Testis (tissue), 3 donors: Measurements from ENCODE around the gene TCF7L2. TPM values are rescaled to one million over a fixed set of nuclear protein-coding genes. Genes with fewer than 3 reads are reported as not detected.
"Not testable (repeated sequence)": the region's sequence is repeated elsewhere in the genome, so short reads cannot be mapped to it uniquely, and the experiment has no call there.

Experiments used
- DNase-seq: peaks from one replicate; pipeline ENCODE4 v3.0.0-alpha.2; 2019
- H3K27ac ChIP-seq, 2 donors: fragments of 200-600 bp; sonication (generic); one replicate each; pipeline ENCODE4 v1.5.1; 2019
- H3K27me3 ChIP-seq: fragments of 200-600 bp; sonication (generic); one replicate; pipeline ENCODE4 v1.5.1; 2019
- H3K36me3 ChIP-seq: fragments of 200-600 bp; sonication (generic); one replicate; pipeline ENCODE4 v1.5.1; 2017; ENCODE audit warnings: low read depth; ENCODE audit errors: missing control alignments
- H3K4me1 ChIP-seq: fragments of 200-600 bp; sonication (generic); one replicate; pipeline ENCODE4 v1.5.1; 2019
- H3K4me3 ChIP-seq, 2 donors: fragments of 200-600 bp; sonication (generic); one replicate each; pipeline ENCODE4 v1.5.1; 2017 to 2019
- H3K9me3 ChIP-seq: fragments of 200-600 bp; sonication (generic); one replicate; pipeline ENCODE4 v1.5.1; 2017
- POLR2A ChIP-seq: fragments of 450-650 bp; IDR thresholded peaks from one replicate; pipeline ENCODE4 v1.6.1; 2017; ENCODE audit warnings: antibody characterized with exemption, mild to moderate bottlenecking, moderate library complexity
- WGBS, 2 donors: methylation state at CpG; one replicate each; pipeline ENCODE4 v1.1.5; 2018; 5-methylcytosine and 5-hydroxymethylcytosine counted together
- intact Hi-C: fragments of 100-400 bp; cut with DNase I; formaldehyde crosslinking; loops from one replicate; pipeline ENCODE4 v1.15.1; 2023; ENCODE audit warnings: low total_unique reads
- polyA plus RNA-seq: library from polyadenylated mRNA; stranded (reverse); fragments of 350-450 nt; fragmentation: Illumina TruSeq; extraction: RNeasy Lipid Tissue Mini Kit (QIAGEN cat#74804); gene quantifications from one replicate; pipeline ENCODE4 v1.2.3, GENCODE V29; 2014; ENCODE audit warnings: low read depth, low replicate concordance; ENCODE audit not compliant: insufficient read depth
- total RNA-seq, 2 donors: library from RNA; depleted of rRNA; stranded (reverse); fragments of >200 nt; gene quantifications; one replicate each; pipeline ENCODE4 v1.2.3, GENCODE V29; 2016
- TF ChIP-seq, protein P1 (sequence below), 3 experiments: fragments of 450-650 bp in 2 of 3; fragments of 200-600 bp in 1 of 3; sonication (generic) in 1 of 3; IDR thresholded peaks; one replicate each; pipeline ENCODE4 v1.5.1; 2016 to 2019; ENCODE audit warnings: antibody characterized with exemption in 3 of 3, mild to moderate bottlenecking in 2 of 3, moderate library complexity in 1 of 3

The TCF7L2 gene
- total and polyA plus RNA-seq, 3 donors from 2014 or later = 18.5 to 25.4 (median 23.3) TPM

DNA sequence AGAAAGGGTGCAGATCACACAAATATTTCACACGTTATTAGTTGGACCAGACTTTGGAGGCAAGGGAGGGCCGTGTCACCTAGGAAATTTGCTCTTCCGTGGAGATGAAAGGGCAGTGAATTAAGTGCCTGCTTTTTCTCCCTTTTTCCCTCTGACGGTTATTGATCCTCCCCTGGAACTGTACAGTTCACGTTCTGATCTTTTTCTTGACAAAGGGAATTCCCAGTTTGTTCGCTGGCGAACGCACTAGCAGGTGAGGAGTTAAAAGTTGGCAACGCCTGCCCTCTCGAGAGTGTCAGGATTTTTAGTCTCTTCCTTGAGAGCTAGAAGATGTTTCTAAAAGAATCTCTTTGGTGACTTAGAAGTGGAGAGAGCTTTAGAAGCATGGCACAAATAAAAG is 111.5 kb downstream of the TCF7L2 start:
- intact Hi-C loops = no loop called here
- TF ChIP-seq POLR2A = no peak
- TF ChIP-seq, protein P1, sequence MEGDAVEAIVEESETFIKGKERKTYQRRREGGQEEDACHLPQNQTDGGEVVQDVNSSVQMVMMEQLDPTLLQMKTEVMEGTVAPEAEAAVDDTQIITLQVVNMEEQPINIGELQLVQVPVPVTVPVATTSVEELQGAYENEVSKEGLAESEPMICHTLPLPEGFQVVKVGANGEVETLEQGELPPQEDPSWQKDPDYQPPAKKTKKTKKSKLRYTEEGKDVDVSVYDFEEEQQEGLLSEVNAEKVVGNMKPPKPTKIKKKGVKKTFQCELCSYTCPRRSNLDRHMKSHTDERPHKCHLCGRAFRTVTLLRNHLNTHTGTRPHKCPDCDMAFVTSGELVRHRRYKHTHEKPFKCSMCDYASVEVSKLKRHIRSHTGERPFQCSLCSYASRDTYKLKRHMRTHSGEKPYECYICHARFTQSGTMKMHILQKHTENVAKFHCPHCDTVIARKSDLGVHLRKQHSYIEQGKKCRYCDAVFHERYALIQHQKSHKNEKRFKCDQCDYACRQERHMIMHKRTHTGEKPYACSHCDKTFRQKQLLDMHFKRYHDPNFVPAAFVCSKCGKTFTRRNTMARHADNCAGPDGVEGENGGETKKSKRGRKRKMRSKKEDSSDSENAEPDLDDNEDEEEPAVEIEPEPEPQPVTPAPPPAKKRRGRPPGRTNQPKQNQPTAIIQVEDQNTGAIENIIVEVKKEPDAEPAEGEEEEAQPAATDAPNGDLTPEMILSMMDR (IDR thresholded peaks at IDR 0.05) = no peak
- Histone ChIP-seq H3K4me3 (no peak overlapping the region), H3K9me3 (no peaks in the 10 kb centered on the region), H3K4me1 (peaks cover 39% of the 10 kb centered on the region), H3K36me3 (no peaks in the 10 kb centered on the region), H3K27ac (peak overlapping the region in 1 of 2 donors; percentile 86), H3K27me3 (no peaks in the 10 kb centered on the region)
- 78 to 79% methylated on average over 10 of the region's 10 CpGs for whole genome bisulfite sequencing, 2 donors
- DNase-seq = no peak

DNA sequence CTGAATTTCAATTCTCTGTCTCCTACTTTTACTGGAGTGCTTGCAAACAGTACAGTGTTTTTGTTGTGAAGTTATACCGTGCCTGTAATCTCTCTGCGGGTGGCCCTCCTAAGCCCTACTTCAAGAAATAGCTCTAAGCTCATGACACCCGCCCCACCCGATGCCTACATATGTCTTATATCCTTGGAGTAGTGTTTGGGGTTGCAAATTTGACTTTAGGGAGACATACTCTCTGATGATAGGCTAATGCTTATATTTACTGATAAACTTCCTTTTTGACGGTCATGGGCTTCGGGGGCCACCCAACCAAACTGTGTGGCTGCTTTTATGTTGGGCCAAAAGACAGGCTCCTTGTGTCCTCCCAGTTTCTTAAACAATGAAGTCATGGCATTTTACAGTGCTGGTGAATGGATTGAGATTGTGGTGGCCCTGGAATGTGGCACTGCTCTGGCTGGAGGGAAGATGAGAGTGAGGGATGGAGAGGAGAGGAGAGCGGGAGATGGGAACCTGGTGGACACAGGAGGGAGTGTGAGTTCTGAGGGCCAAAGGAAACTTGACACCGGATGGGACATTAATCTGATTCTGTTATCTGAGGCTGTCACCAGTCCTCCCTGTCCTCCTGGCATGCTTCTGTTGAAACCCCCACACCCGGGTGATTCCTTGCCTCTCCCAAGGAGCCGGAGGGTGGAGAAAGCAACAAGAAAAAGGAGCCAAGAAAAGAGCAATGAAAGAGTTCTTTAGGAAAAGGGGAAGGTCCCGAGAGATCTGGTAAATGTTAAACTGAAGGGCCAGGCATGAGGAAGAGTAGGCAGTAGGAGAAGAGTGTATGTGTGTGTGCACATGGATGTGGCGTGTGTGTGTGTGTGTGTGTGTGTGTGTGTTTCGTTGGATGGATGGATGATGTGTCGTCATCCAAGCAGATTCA is 113.3 kb downstream of the TCF7L2 start:
- no peak overlapping the region for H3K27ac ChIP-seq
- H3K9me3 ChIP-seq = no peaks in the 10 kb centered on the region
- intact Hi-C loops = no loop called here
- H3K27me3 ChIP-seq = no peaks in the 10 kb centered on the region
- H3K4me1 ChIP-seq = peaks cover 39% of the 10 kb centered on the region
- WGBS, 2 donors = 78 to 82% methylated on average over 14 of the region's 14 CpGs
- no peak for TF ChIP-seq POLR2A
- TF ChIP-seq, protein P1 (IDR thresholded peaks at IDR 0.05) = no peak
- no peak overlapping the region for H3K4me3 ChIP-seq
- no peak for DNase-seq
- no peaks in the 10 kb centered on the region for H3K36me3 ChIP-seq

DNA sequence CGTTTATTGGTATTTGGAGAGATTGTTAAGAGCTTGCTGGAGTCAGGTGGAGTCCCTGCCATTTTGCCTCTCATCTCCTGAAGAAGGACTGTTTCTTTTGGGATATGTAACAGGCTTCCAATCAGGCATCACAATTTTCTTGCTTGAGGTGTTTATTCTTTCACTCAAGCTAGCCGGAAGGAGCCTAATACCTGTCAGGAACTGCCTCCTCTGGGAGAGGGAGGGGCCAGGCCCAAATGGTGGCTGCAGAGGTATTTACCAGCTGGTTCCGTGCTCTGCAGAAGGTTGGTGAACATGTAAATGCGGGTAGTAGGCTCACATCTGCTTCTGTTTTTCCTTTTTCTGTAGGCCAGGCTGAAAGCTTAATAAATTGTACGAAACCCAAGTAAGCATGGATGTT is 114.0 kb downstream of the TCF7L2 start:
- 91 to 95% methylated on average over 5 of the region's 5 CpGs for WGBS, 2 donors
- DNase-seq = no peak
- TF ChIP-seq, protein P1 (IDR thresholded peaks at IDR 0.05) = no peak
- no peak for TF ChIP-seq POLR2A
- H3K27ac ChIP-seq = no peak overlapping the region
- peaks cover 31% of the 10 kb centered on the region for H3K4me1 ChIP-seq
- no peak overlapping the region for H3K4me3 ChIP-seq
- H3K36me3 ChIP-seq = no peaks in the 10 kb centered on the region
- intact Hi-C loops = no loop called here
- H3K9me3 ChIP-seq = no peaks in the 10 kb centered on the region
- H3K27me3 ChIP-seq = no peaks in the 10 kb centered on the region

DNA sequence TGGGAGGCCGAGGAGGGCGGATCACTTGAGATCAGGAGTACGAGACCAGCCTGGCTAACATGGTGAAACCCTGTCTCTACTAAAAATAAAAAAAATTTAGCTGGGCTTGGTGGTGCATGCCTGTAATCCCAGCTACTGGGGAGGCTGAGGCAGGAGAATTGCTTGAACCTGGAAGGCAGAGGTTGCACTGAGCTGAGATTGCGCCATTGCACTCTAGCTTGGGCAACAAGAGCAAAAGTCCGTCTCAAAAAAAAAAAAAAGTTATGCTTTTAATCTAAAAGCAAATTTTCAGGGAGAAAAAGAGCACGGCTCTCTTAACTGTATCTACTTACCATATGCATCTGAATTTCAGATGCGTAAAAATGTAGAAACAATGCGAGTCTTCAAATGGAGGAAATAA is 116.1 kb downstream of the TCF7L2 start:
- H3K36me3 ChIP-seq, intact Hi-C loops, H3K27me3 ChIP-seq, H3K9me3 ChIP-seq, H3K27ac ChIP-seq, DNase-seq, H3K4me3 ChIP-seq: not testable (repeated sequence)
- peaks cover 16% of the 10 kb centered on the region for H3K4me1 ChIP-seq
- 96 to 98% methylated on average over 8 of the region's 8 CpGs for WGBS, 2 donors

DNA sequence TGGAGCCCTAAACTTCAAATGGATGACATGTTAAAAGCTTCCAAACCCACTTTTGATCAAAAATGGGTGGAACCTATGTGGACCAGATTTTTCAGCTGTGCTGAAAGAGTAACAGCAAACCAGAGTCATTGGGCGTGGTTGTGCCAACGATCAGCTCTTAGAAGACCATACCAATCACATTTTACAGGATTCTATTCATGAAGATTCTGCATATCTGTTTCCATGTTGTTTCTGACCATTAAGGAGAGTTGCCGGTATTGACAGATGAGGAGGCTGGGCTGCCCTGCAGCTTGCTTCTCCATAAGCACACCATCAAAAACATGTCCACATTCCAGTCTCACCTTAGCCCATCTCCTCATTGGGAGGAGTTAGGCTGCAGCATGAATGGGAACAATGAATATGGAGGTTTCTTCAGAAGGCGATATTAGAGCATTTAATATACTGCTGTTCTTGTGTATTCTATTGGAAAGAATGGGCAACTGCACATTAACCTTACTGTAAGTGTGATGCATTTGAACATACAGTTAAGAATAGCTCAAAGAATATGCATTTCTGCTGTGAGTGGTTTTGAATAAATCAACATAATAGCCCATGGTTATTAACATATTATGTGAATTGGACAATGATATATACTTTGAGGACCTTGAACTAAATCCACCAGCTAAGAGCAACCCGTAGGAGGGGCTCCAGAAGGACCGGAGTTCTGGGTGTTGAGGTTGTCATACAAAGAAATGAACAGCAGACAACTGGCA is 116.7 kb downstream of the TCF7L2 start:
- Histone ChIP-seq H3K9me3 (no peaks in the 10 kb centered on the region), H3K27ac (no peak overlapping the region), H3K4me1 (peaks cover 19% of the 10 kb centered on the region), H3K27me3 (no peaks in the 10 kb centered on the region), H3K4me3 (no peak overlapping the region), H3K36me3 (no peaks in the 10 kb centered on the region)
- intact Hi-C loops = no loop called here
- 81 to 86% methylated on average over 6 of the region's 6 CpGs for WGBS, 2 donors
- no peak for TF ChIP-seq POLR2A
- TF ChIP-seq, protein P1 (IDR thresholded peaks at IDR 0.05) = no peak
- DNase-seq = no peak
